Stimulated activated CD8-positive, alpha-beta memory T cell treated with anti-CD3 and anti-CD28 coated beads, Interleukin-7, amount 100 ng/mL, for 48 hours (primary cell): Measurements from ENCODE around the gene C5orf52.
"Not testable (repeated sequence)": the region's sequence is repeated elsewhere in the genome, so short reads cannot be mapped to it uniquely, and the experiment has no call there.

Experiments
- DNase-seq, 2 donors: peaks; one replicate each; pipeline ENCODE4 v3.0.0-alpha.2; 2020; ENCODE audit warnings: low read depth in 1 of 2; ENCODE audit errors: extremely low read depth in 1 of 2

C5orf52 gene

GRCh38 chr5:157721159-157721558 is 49.8 kb downstream of the C5orf52 start:
- no peak for DNase-seq

- not testable (repeated sequence) for DNase-seq
These were observed 51.6 kb downstream of the C5orf52 start for GRCh38 chr5:157722895-157723294.

- DNase-seq: not testable (repeated sequence)
These were observed 55.3 kb downstream of the C5orf52 start for GRCh38 chr5:157726607-157727006.

GRCh38 chr5:157727858-157728257 is 56.5 kb downstream of the C5orf52 start:
- DNase-seq: not testable (repeated sequence)
